MCF 10A (cell line): ENCODE measurements around the gene RBFOX2. TPM values are rescaled to one million over a fixed set of nuclear protein-coding genes. Genes with fewer than 3 reads are reported as not detected.

Experiments
- BruUV-seq: library from RNA; stranded (reverse); fragments of 400-500 nt; replicated peaks from 2 replicates; lab custom pipeline; 2021; lab: Mats Ljungman, UMichigan
- CTCF ChIA-PET: fragments of 300-600 bp; sonication (Branson Sonifier 250); formaldehyde crosslinking; extraction: SDS; loops from one replicate; lab custom pipeline; 2021; ENCODE audit warnings: antibody characterized with exemption, inconsistent platforms; lab: Yijun Ruan, JAX
- POLR2A ChIA-PET: fragments of 300-600, 350-650 bp; sonication (Branson Sonifier 250); formaldehyde crosslinking; extraction: SDS; loops from one replicate; lab custom pipeline; 2020; ENCODE audit warnings: antibody characterized with exemption, inconsistent platforms; lab: Yijun Ruan, JAX
- DNase-seq: peaks from one replicate; pipeline ENCODE4 v3.0.0-alpha.2; 2018; ENCODE audit not compliant: unreplicated experiment
- H3K27ac Mint-ChIP-seq: one replicate; pipeline ENCODE4 v1.8.0; 2022; ENCODE audit warnings: mild to moderate bottlenecking, low read depth, mixed read lengths; ENCODE audit not compliant: unreplicated experiment
- H3K27me3 Mint-ChIP-seq: one replicate; pipeline ENCODE4 v1.8.0; 2022; ENCODE audit warnings: mixed read lengths; ENCODE audit not compliant: insufficient read depth, unreplicated experiment
- H3K36me3 Mint-ChIP-seq: one replicate; pipeline ENCODE4 v1.8.0; 2022; ENCODE audit warnings: mild to moderate bottlenecking, moderate library complexity, mixed read lengths; ENCODE audit not compliant: insufficient read depth, unreplicated experiment
- H3K4me1 Mint-ChIP-seq: one replicate; pipeline ENCODE4 v1.8.0; 2022; ENCODE audit warnings: mixed read lengths; ENCODE audit not compliant: insufficient read depth, unreplicated experiment
- H3K4me3 Mint-ChIP-seq: one replicate; pipeline ENCODE4 v1.8.0; 2022; ENCODE audit warnings: mild to moderate bottlenecking, moderate library complexity, mixed read lengths; ENCODE audit not compliant: unreplicated experiment
- H3K9me3 Mint-ChIP-seq: one replicate; pipeline ENCODE4 v1.8.0; 2022; ENCODE audit warnings: mixed read lengths; ENCODE audit not compliant: unreplicated experiment
- CTCF ChIP-seq: fragments of 200-600 bp; IDR thresholded peaks from one replicate; pipeline ENCODE4 v1.8.0; 2022; ENCODE audit warnings: antibody characterized with exemption, mild to moderate bottlenecking; ENCODE audit not compliant: unreplicated experiment
- intact Hi-C: fragments of 100-400 bp; cut with micrococcal nuclease; formaldehyde crosslinking; loops from 2 replicates; pipeline ENCODE4 v1.14.1; 2022
- total RNA-seq: library from RNA; stranded (reverse); gene quantifications from 2 replicates; pipeline ENCODE4 v1.2.3, GENCODE V29; 2022

Gene RBFOX2
- total RNA-seq, 1 experiment from 2014 or later: 89.4 TPM

- ChIA-PET POLR2A (interaction anchor here (0.6 kb wide), 1 partner anchor 360 kb away, joined by 3 read pairs; no protein-coding TSS in a partner anchor), CTCF (interaction anchor here (0.7 to 1.3 kb wide), 3 partner anchors 13 to 57 kb away, joined by 3 to 5 read pairs (median 3); no protein-coding TSS in a partner anchor)
- Mint-ChIP-seq H3K36me3 (no peaks in the 10 kb centered on the region), H3K4me3 (no peak overlapping the region), H3K27ac (no peak overlapping the region), H3K27me3 (no peaks in the 10 kb centered on the region), H3K4me1 (peaks cover 16% of the 10 kb centered on the region), H3K9me3 (no peaks in the 10 kb centered on the region)
- no peak for TF ChIP-seq CTCF
- intact Hi-C loops: no loop called here
- BruUV-seq: no TSS peak
- DNase-seq: no peak
Measured at GRCh38 chr22:36009085-36009484, 19.5 kb downstream of the RBFOX2 start.

- DNase-seq: no peak
- no TSS peak for BruUV-seq
- Mint-ChIP-seq H3K36me3 (no peaks in the 10 kb centered on the region), H3K27me3 (no peaks in the 10 kb centered on the region), H3K9me3 (no peaks in the 10 kb centered on the region), H3K27ac (no peak overlapping the region), H3K4me1 (peaks cover 16% of the 10 kb centered on the region), H3K4me3 (no peak overlapping the region)
- ChIA-PET POLR2A (interaction anchor here (0.6 kb wide), 1 partner anchor 359 kb away, joined by 3 read pairs; no protein-coding TSS in a partner anchor), CTCF (interaction anchor here (0.7 to 1.3 kb wide), 3 partner anchors 12 to 57 kb away, joined by 3 to 5 read pairs (median 3); no protein-coding TSS in a partner anchor)
- intact Hi-C loops: no loop called here
- TF ChIP-seq CTCF: no peak
Measured at GRCh38 chr22:36008565-36008964, 20.1 kb downstream of the RBFOX2 start.

- H3K4me3 Mint-ChIP-seq: no peak overlapping the region
- no TSS peak for BruUV-seq
- intact Hi-C loops: no loop called here
- no peaks in the 10 kb centered on the region for H3K36me3 Mint-ChIP-seq
- TF ChIP-seq CTCF: no peak
- ChIA-PET POLR2A (interaction anchor here (0.6 kb wide), 1 partner anchor 359 kb away, joined by 3 read pairs; no protein-coding TSS in a partner anchor), CTCF (interaction anchor here (0.6 to 1.3 kb wide), 4 partner anchors 12 to 445 kb away, joined by 3 to 5 read pairs (median 4); no protein-coding TSS in a partner anchor)
- H3K27me3 Mint-ChIP-seq: no peaks in the 10 kb centered on the region
- peaks cover 17% of the 10 kb centered on the region for H3K4me1 Mint-ChIP-seq
- H3K9me3 Mint-ChIP-seq: no peaks in the 10 kb centered on the region
- H3K27ac Mint-ChIP-seq: no peak overlapping the region
- DNase-seq: no peak
Measured at GRCh38 chr22:36008131-36008530, 20.5 kb downstream of the RBFOX2 start.

GRCh38 chr22:36003972-36004674, 24.5 kb downstream of the RBFOX2 start:
- DNase-seq: no peak
- Mint-ChIP-seq H3K27ac (no peak overlapping the region), H3K9me3 (no peaks in the 10 kb centered on the region), H3K36me3 (no peaks in the 10 kb centered on the region), H3K4me1 (peaks cover 12% of the 10 kb centered on the region), H3K27me3 (no peaks in the 10 kb centered on the region), H3K4me3 (no peak overlapping the region)
- TF ChIP-seq CTCF: no peak
- BruUV-seq: no TSS peak
- ChIA-PET CTCF (interaction anchor here (0.7 to 1.4 kb wide), 3 partner anchors 62 to 118 kb away, joined by 3 to 6 read pairs (median 4); no protein-coding TSS in a partner anchor), POLR2A (interaction anchor here (0.6 kb wide), 1 partner anchor 9 kb away, joined by 3 read pairs; no protein-coding TSS in a partner anchor)
- intact Hi-C loops: no loop called here
